WTC11 (cell line): ENCODE data around the gene SLC4A8.

Experiments used
- CREB1 ChIP-seq: sonication (generic); formaldehyde crosslinking; IDR thresholded peaks from 2 replicates; pipeline ENCODE4 v1.8.0; 2023; ENCODE audit warnings: mild to moderate bottlenecking, missing genetic modification reagents
- CTCF ChIP-seq: fragments of 200-600 bp; IDR thresholded peaks from 2 replicates; pipeline ENCODE4 v1.8.0; 2022; ENCODE audit warnings: antibody characterized with exemption
- E2F4 ChIP-seq: sonication (generic); formaldehyde crosslinking; IDR thresholded peaks from 2 replicates; pipeline ENCODE4 v1.8.1; 2022; ENCODE audit warnings: low read depth, mild to moderate bottlenecking, moderate library complexity, missing genetic modification reagents, borderline replicate concordance
- ESRRA ChIP-seq: sonication (generic); formaldehyde crosslinking; IDR thresholded peaks from 2 replicates; pipeline ENCODE4 v1.8.1; 2022; ENCODE audit warnings: mild to moderate bottlenecking, missing genetic modification reagents, borderline replicate concordance
- GABPB1 ChIP-seq: sonication (generic); formaldehyde crosslinking; IDR thresholded peaks from 2 replicates; pipeline ENCODE4 v1.8.1; 2023; ENCODE audit warnings: mild to moderate bottlenecking, missing genetic modification reagents
- NFE2L1 ChIP-seq: sonication (generic); formaldehyde crosslinking; IDR thresholded peaks from 2 replicates; pipeline ENCODE4 v1.8.1; 2023; ENCODE audit warnings: missing genetic modification reagents
- NR3C1 ChIP-seq: sonication (generic); formaldehyde crosslinking; conservative IDR thresholded peaks from 2 replicates; pipeline ENCODE4 v1.8.1; 2023; ENCODE audit warnings: low read depth, mild to moderate bottlenecking, missing genetic modification reagents
- PRRX2 ChIP-seq: fragments of 250-450 bp; sonication (Bioruptor Pico); IDR thresholded peaks from 2 replicates; pipeline ENCODE4 v1.8.0; 2021; ENCODE audit warnings: mild to moderate bottlenecking
- RORB ChIP-seq: fragments of 250-450 bp; sonication (Bioruptor Pico); IDR thresholded peaks from 2 replicates; pipeline ENCODE4 v1.9.0; 2021; ENCODE audit warnings: mild to moderate bottlenecking
- TCF7 ChIP-seq: sonication (generic); formaldehyde crosslinking; IDR thresholded peaks from 2 replicates; pipeline ENCODE4 v1.8.0; 2022; ENCODE audit warnings: mild to moderate bottlenecking, low read depth, missing genetic modification reagents, moderate library complexity
- TF ChIP-seq, protein P1 (sequence below): sonication (generic); formaldehyde crosslinking; IDR thresholded peaks from 2 replicates; pipeline ENCODE4 v1.8.1; 2023; ENCODE audit warnings: mild to moderate bottlenecking, moderate library complexity, missing genetic modification reagents
- TF ChIP-seq, protein P2 (sequence below): sonication (generic); formaldehyde crosslinking; IDR thresholded peaks from 2 replicates; pipeline ENCODE4 v1.8.1; 2023; ENCODE audit warnings: mild to moderate bottlenecking, missing genetic modification reagents, borderline replicate concordance
- TF ChIP-seq, protein P3 (sequence below): sonication (generic); formaldehyde crosslinking; IDR thresholded peaks from 2 replicates; pipeline ENCODE4 v1.8.0; 2023; ENCODE audit warnings: missing genetic modification reagents

DNA sequence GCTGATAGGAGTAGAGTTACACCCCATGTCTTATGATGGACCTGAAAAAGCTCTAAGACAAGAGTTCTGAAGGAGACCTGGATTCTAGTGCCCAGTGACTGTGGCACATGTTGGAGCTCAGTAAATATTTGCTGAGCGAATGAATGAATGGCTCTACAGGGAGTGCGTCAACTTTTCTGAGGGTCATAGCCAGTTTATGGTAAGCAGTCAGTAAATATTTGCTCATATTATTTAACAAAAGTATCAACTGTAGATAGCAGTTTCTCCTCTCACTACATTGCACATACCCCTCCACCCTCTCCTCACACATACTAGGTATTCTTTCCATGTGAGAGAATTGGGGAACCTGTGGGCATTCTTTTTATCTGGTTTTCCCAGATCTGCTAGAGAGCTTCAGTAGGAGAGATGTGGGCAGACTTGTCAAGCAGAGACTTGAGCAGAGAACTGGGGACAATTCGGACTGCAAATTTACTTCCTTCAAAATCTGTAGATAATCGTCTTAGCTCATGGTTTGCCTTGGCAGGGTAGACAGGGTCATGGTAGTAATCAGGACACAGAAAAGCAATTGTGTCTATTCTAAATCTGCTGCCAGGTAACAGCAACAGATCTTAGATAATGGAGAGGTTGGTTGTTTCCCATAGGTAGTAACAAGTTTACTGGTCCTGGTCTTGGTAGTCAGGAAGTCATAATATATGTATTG is 5.7 kb downstream of the SLC4A8 start:
- TF ChIP-seq PRRX2 (no peak), RORB (CRISPR knock-in tag) (no peak), CTCF (no peak), CREB1 (no peak), E2F4 (CRISPR knock-in tag) (no peak), TCF7 (CRISPR knock-in tag) (no peak), NR3C1 (no peak), ESRRA (CRISPR knock-in tag) (no peak), NFE2L1 (CRISPR knock-in tag) (no peak), GABPB1 (no peak)
- TF ChIP-seq, protein P1, sequence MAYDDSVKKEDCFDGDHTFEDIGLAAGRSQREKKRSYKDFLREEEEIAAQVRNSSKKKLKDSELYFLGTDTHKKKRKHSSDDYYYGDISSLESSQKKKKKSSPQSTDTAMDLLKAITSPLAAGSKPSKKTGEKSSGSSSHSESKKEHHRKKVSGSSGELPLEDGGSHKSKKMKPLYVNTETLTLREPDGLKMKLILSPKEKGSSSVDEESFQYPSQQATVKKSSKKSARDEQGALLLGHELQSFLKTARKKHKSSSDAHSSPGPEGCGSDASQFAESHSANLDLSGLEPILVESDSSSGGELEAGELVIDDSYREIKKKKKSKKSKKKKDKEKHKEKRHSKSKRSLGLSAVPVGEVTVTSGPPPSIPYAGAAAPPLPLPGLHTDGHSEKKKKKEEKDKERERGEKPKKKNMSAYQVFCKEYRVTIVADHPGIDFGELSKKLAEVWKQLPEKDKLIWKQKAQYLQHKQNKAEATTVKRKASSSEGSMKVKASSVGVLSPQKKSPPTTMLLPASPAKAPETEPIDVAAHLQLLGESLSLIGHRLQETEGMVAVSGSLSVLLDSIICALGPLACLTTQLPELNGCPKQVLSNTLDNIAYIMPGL (CRISPR knock-in tag) = no peak
- TF ChIP-seq, protein P2, sequence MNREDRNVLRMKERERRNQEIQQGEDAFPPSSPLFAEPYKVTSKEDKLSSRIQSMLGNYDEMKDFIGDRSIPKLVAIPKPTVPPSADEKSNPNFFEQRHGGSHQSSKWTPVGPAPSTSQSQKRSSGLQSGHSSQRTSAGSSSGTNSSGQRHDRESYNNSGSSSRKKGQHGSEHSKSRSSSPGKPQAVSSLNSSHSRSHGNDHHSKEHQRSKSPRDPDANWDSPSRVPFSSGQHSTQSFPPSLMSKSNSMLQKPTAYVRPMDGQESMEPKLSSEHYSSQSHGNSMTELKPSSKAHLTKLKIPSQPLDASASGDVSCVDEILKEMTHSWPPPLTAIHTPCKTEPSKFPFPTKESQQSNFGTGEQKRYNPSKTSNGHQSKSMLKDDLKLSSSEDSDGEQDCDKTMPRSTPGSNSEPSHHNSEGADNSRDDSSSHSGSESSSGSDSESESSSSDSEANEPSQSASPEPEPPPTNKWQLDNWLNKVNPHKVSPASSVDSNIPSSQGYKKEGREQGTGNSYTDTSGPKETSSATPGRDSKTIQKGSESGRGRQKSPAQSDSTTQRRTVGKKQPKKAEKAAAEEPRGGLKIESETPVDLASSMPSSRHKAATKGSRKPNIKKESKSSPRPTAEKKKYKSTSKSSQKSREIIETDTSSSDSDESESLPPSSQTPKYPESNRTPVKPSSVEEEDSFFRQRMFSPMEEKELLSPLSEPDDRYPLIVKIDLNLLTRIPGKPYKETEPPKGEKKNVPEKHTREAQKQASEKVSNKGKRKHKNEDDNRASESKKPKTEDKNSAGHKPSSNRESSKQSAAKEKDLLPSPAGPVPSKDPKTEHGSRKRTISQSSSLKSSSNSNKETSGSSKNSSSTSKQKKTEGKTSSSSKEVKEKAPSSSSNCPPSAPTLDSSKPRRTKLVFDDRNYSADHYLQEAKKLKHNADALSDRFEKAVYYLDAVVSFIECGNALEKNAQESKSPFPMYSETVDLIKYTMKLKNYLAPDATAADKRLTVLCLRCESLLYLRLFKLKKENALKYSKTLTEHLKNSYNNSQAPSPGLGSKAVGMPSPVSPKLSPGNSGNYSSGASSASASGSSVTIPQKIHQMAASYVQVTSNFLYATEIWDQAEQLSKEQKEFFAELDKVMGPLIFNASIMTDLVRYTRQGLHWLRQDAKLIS = no peak
- TF ChIP-seq, protein P3, sequence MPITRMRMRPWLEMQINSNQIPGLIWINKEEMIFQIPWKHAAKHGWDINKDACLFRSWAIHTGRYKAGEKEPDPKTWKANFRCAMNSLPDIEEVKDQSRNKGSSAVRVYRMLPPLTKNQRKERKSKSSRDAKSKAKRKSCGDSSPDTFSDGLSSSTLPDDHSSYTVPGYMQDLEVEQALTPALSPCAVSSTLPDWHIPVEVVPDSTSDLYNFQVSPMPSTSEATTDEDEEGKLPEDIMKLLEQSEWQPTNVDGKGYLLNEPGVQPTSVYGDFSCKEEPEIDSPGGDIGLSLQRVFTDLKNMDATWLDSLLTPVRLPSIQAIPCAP = no peak
